Spleen (tissue), 11 donors: ENCODE data around the gene ZNF467. TPM values are rescaled to one million over a fixed set of nuclear protein-coding genes. Genes with fewer than 3 reads are reported as not detected.

ENCODE experiments used
- DNase-seq: peaks from one replicate; pipeline ENCODE4 v3.0.0-alpha.2; 2020
- H3K27ac ChIP-seq, 8 donors: fragments of 200-600 bp; sonication (generic) in 7 of 8; 1 replicate in 4 of 8; 2 replicates in 4 of 8; pipeline versions ENCODE4 v1.5.0 to v1.8.0; 2016 to 2021; ENCODE audit warnings: inconsistent platforms in 4 of 8, mild to moderate bottlenecking in 4 of 8, moderate library complexity in 1 of 8
- H3K27me3 ChIP-seq, 7 donors: fragments of 200-600 bp; sonication (generic) in 6 of 7; replicated peaks in 1 of 7; 1 replicate in 4 of 7; 2 replicates in 3 of 7; pipeline versions ENCODE4 v1.5.0 to v1.8.0; 2016 to 2021; ENCODE audit warnings: inconsistent platforms in 3 of 7, mild to moderate bottlenecking in 1 of 7
- H3K36me3 ChIP-seq, 6 donors: fragments of 200-600 bp; sonication (generic) in 5 of 6; 1 replicate in 4 of 6; 2 replicates in 2 of 6; pipeline versions ENCODE4 v1.5.0 to v1.8.0; 2016 to 2021; ENCODE audit warnings: inconsistent platforms in 2 of 6
- H3K4me1 ChIP-seq, 6 donors: fragments of 200-600 bp; sonication (generic) in 5 of 6; 1 replicate in 3 of 6; 2 replicates in 3 of 6; pipeline versions ENCODE4 v1.5.0 to v1.8.0; 2016 to 2021; ENCODE audit warnings: inconsistent platforms in 3 of 6
- H3K4me3 ChIP-seq, 8 donors: fragments of 200-600 bp; sonication (generic) in 7 of 8; 1 replicate in 4 of 8; 2 replicates in 4 of 8; pipeline versions ENCODE4 v1.5.0 to v1.8.0; 2016 to 2021; ENCODE audit warnings: inconsistent platforms in 4 of 8, mild to moderate bottlenecking in 4 of 8, moderate library complexity in 2 of 8
- H3K9me3 ChIP-seq, 8 donors: fragments of 200-600 bp; sonication (generic) in 7 of 8; 1 replicate in 4 of 8; 2 replicates in 4 of 8; pipeline versions ENCODE4 v1.5.0 to v1.8.0; 2016 to 2021; ENCODE audit warnings: inconsistent platforms in 4 of 8
- POLR2A ChIP-seq, 3 donors: fragments of 450-650 bp; IDR thresholded peaks; one replicate each; pipeline ENCODE4 v1.5.1; 2017; ENCODE audit warnings: antibody characterized with exemption in 3 of 3, mild to moderate bottlenecking in 1 of 3
- POLR2AphosphoS5 ChIP-seq, 3 donors: sonication (generic); formaldehyde crosslinking; IDR thresholded peaks; one replicate each; pipeline ENCODE4 v1.5.1; 2017; ENCODE audit warnings: antibody characterized with exemption in 3 of 3
- WGBS, 5 donors: extraction: QIAGEN DNeasy Blood & Tissue Kit in 3 of 5; methylation state at CpG; one replicate each; pipeline versions ENCODE4 v1.1.5 to v1.1.7; 2013 to 2018; 5-methylcytosine and 5-hydroxymethylcytosine counted together
- intact Hi-C: fragments of 100-400 bp; cut with DNase I; formaldehyde crosslinking; loops from one replicate; pipeline ENCODE4 v1.15.0; 2023; ENCODE audit warnings: low total_unique reads
- polyA plus RNA-seq, 3 donors: library from polyadenylated mRNA; stranded (reverse); fragments of 200-250 nt; gene quantifications; one replicate each; pipeline ENCODE4 v1.2.1, GENCODE V29; 2013
- total RNA-seq, 7 donors: library from RNA; depleted of rRNA in 3 of 7; stranded (reverse); fragments of >200 nt in 3 of 7; fragmentation: NEBNext Ultra II Directional in 4 of 7; extraction: Animal tissue kit (Norgen Biotek cat#: 25700) in 4 of 7; gene quantifications; one replicate each; pipeline versions ENCODE4 v1.1.0 to v1.2.1, GENCODE V29; 2016 to 2021
- TF ChIP-seq, protein P1 (sequence below), 11 experiments: fragments of 200-600 bp in 7 of 11; fragments of 450-650 bp in 4 of 11; sonication (generic) in 4 of 11; IDR thresholded peaks in 8 of 11; conservative IDR thresholded peaks in 3 of 11; 1 replicate in 7 of 11; 2 replicates in 4 of 11; pipeline versions ENCODE4 v1.4.0 to v1.8.0; 2016 to 2021; ENCODE audit warnings: antibody characterized with exemption in 11 of 11, inconsistent platforms in 4 of 11, mild to moderate bottlenecking in 1 of 11
- donor health status: healthy with polysubstance abuse.
- donor health status: DM: no; HTN: no; CAD: no; lungs with moderate emphysema.
- donor health status: DM: no; HTN: no; CAD: no.
- donor health status: Bipolar disorder and iron deficiency.
- donor health status: healthy.
- donor health status: DM: no; HTN: no; CAD: no.
- donor health status: DM: yes; HTN: yes; CAD: no.

Gene ZNF467
- total and polyA plus RNA-seq, 10 donors: 6.0 to 48.5 (median 31.3) TPM

DNA sequence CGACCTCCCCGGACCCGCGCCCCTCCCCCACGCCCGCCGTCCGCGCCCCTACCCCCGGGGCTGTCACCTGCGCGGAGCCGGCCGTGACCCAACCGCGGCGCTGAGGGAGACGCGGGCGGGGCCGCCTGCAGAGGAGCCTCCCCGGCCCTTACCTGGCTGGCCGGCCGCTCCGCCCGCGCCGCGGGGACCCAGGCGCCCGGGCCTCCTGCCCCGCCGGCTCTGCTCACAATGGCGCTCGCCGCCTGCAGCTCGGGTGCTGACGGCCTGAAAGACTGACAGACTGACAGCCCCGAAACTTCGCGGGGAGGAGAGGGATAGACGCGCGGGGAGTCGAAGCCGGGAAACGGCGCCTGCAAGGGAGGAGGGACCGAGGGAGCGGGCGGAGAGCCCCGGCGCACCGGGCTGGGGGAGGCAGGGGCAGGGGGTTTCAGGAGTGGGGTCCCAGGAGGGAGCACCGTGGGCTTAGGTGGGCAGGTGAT, 393 bp downstream of the ZNF467 start:
- no peak for TF ChIP-seq POLR2A (IDR thresholded peaks at IDR 0.05)
- TF ChIP-seq POLR2AphosphoS5 (IDR thresholded peaks at IDR 0.05): no peak
- TF ChIP-seq, protein P1, sequence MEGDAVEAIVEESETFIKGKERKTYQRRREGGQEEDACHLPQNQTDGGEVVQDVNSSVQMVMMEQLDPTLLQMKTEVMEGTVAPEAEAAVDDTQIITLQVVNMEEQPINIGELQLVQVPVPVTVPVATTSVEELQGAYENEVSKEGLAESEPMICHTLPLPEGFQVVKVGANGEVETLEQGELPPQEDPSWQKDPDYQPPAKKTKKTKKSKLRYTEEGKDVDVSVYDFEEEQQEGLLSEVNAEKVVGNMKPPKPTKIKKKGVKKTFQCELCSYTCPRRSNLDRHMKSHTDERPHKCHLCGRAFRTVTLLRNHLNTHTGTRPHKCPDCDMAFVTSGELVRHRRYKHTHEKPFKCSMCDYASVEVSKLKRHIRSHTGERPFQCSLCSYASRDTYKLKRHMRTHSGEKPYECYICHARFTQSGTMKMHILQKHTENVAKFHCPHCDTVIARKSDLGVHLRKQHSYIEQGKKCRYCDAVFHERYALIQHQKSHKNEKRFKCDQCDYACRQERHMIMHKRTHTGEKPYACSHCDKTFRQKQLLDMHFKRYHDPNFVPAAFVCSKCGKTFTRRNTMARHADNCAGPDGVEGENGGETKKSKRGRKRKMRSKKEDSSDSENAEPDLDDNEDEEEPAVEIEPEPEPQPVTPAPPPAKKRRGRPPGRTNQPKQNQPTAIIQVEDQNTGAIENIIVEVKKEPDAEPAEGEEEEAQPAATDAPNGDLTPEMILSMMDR (IDR thresholded peaks at IDR 0.05 in 8 of 11, conservative IDR thresholded peaks at IDR 0.05 in 3 of 11): no peak
- Histone ChIP-seq H3K36me3 (peaks cover 0 to 29% (median 15%) of the 10 kb centered on the region in 6 donors), H3K27me3 (peaks cover 0 to 18% (median 0%) of the 10 kb centered on the region in 7 donors), H3K4me1 (peaks cover 23 to 76% (median 43%) of the 10 kb centered on the region in 6 donors), H3K4me3 (peak overlapping the region; percentile 43 to 86 (median 58)), H3K27ac (peak overlapping the region; percentile 29 to 96 (median 83)), H3K9me3 (no peaks in the 10 kb centered on the region)
- intact Hi-C loops: no loop called here
- peak; percentile 91 for DNase-seq
- WGBS, 5 donors: 0 to 1% (median 1%) methylated on average over 24 to 55 of the region's 55 CpGs

DNA sequence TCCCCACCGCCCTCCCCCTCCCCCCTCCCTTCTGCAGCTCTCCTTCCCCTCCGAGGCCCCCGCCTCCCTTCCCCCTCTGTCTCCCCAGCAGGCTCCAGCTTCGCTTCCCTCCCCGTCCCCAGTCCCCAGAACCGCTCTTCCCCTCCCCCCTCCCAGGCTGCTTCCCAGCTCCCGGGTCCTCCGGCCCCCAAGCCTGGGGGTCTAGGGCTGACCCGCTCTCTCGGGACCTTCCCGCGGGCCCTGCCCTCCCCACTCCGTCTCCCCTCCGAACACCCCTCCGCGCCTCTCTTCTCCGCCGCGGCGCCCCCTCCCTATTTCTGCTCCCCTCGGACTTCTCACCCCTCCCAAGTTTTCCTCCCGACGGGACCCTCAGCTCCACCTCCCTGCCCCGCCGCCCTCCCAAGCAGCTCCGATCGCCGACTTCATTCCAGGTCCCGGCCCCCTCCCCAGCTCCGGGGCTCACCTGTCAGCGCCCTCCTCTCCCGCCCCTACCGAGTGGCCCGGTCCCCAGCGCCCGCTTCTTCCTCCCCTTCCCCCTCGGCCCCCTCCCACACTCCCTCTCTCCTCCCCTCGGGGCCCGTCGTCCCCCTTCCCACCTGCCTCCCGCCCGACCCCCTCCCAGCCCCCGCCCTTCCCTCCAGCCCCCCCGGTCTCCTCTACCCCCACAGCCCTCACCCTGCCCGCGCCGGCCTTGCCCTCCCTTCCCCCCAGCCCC, 990 bp downstream of the ZNF467 start:
- H3K36me3 ChIP-seq: peaks cover 0 to 35% (median 18%) of the 10 kb centered on the region in 6 donors
- TF ChIP-seq POLR2A (IDR thresholded peaks at IDR 0.05) (no peak), POLR2AphosphoS5 (IDR thresholded peaks at IDR 0.05) (no peak)
- TF ChIP-seq, protein P1 (IDR thresholded peaks at IDR 0.05 in 8 of 11, conservative IDR thresholded peaks at IDR 0.05 in 3 of 11): no peak
- DNase-seq: peak; percentile 93
- peaks cover 23 to 74% (median 43%) of the 10 kb centered on the region in 6 donors for H3K4me1 ChIP-seq
- H3K9me3 ChIP-seq: no peaks in the 10 kb centered on the region
- intact Hi-C loops: no loop called here
- H3K4me3 ChIP-seq: peak overlapping the region; percentile 43 to 86 (median 58)
- peak overlapping the region in 7 of 8 donors; percentile 64 to 96 (median 85) for H3K27ac ChIP-seq
- H3K27me3 ChIP-seq: peaks cover 0 to 18% (median 0%) of the 10 kb centered on the region in 7 donors
- 1 to 2% (median 1%) methylated on average over 36 to 46 of the region's 47 CpGs for WGBS, 5 donors

DNA sequence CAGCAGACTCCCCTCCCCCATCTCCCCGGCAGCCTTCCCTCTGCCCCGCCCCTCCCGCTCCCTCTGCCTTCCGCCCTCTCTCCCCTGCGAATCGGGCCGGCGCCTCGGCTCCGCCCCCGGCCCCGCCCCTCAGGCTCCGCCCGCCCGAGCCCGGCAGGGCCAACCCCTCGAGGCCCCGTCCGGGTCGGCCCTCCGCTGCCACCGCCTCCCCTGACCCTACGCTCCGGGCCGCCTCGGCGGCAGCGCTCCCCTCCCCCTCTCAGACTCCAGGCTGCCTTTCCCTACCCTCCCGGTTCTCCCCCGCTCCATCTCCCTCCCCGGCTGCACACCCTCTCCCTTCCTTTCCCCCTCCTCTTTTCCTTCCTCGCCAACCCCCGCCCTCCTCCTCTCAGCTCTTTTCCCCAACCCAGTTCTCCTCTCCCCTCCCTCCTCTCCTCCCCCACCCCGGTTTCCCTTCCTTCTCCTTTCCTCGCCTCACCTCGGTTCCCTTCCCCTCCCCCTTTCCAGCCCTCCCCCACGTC, 1.6 kb downstream of the ZNF467 start:
- H3K4me1 ChIP-seq: peaks cover 18 to 67% (median 39%) of the 10 kb centered on the region in 6 donors
- WGBS, 5 donors: 1 to 2% (median 2%) methylated on average over 25 to 37 of the region's 37 CpGs
- H3K36me3 ChIP-seq: peaks cover 0 to 41% (median 18%) of the 10 kb centered on the region in 6 donors
- intact Hi-C loops: no loop called here
- TF ChIP-seq, protein P1 (IDR thresholded peaks at IDR 0.05 in 8 of 11, conservative IDR thresholded peaks at IDR 0.05 in 3 of 11): no peak
- TF ChIP-seq POLR2AphosphoS5 (IDR thresholded peaks at IDR 0.05): peak; percentile 53 to 78 (median 76)
- TF ChIP-seq POLR2A (IDR thresholded peaks at IDR 0.05): no peak
- peak overlapping the region; percentile 34 to 86 (median 56) for H3K4me3 ChIP-seq
- H3K27me3 ChIP-seq: peaks cover 0 to 18% (median 0%) of the 10 kb centered on the region in 7 donors
- H3K27ac ChIP-seq: peak overlapping the region in 7 of 8 donors; percentile 43 to 96 (median 85)
- DNase-seq: peak; percentile 98
- H3K9me3 ChIP-seq: no peaks in the 10 kb centered on the region
